GM15510 (cell line): Measurements from ENCODE around the gene PPP1R15B.

Experiments
- POLR2A ChIP-seq: IDR thresholded peaks from 3 replicates; pipeline ENCODE4 v1.6.1; 2011; ENCODE audit warnings: borderline replicate concordance; ENCODE audit not compliant: insufficient read length; ENCODE audit errors: extremely low read depth

PPP1R15B gene

DNA sequence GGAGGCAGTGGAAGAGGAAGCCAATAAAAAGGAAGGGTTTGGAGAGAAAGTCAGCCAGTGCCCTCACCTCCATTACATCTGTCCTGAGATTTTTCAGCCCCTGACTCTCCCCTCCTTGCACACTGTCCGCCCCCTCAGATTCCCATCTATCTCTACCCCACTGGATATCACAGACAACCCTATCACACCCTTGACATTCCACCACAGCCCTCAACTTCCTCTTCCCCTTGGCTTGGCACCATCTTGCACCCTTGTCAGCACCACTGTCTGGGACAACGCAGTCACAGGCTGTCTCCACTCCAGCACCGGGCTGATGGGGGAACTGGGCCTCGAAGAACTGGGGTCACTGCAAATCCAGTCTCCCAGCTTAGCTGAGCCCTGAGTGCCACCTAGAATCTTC lies 37.7 kb downstream of the PPP1R15B start:
- no peak for TF ChIP-seq POLR2A

DNA sequence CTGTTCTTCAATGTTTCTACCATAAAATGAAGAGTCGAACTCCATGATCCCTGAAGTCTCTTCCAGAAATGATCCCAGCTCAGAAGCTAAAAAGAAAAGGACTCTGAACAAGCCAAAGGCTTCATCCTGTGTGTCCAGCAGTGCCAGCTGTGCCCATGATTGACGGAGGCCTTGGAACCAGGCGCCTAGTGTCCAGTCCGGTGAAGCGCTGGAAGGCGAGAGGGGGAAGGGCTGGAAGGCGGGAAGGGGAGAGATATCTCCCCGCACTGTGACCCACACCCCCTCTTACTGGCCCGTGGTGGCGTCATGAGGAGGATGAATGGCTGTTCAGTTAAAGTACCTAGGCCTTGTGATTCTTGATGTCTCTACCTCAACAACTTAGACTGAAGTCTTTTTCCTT lies 41.4 kb downstream of the PPP1R15B start:
- no peak for TF ChIP-seq POLR2A

DNA sequence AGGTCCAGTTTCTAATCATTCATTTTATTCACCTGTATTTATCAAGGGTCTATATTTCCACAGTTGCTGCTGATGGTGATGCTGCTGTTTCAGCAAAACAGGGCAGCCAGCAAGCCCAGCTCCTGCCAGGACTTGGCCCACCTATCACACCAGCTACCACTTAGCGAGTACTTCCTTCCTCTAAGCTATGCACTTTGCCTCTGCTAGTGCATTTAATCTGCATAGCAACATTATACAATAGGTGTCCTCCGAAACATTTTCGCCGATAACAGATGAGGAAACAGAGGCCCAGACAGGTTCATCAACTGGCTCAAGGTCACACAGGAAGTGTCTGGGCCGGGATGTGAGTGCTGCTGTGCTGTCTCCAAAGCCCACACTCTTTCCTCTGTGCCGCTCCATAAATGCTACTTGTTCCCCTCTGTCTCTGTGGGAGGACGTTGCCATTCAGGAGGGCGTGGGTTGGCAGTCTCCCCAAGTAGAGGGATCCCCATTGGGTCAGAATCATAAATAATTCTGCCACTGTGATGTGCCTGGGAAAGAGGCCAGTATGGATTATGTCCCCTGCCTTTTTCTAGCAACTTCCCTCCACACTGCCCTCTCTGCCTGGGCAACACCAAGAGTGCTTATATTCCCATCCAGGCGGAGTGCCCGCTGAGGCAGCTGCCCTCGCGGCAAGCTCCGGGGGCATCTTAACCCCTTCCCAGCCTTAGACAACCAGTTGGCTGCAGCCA lies 42.5 kb downstream of the PPP1R15B start:
- no peak for TF ChIP-seq POLR2A

DNA sequence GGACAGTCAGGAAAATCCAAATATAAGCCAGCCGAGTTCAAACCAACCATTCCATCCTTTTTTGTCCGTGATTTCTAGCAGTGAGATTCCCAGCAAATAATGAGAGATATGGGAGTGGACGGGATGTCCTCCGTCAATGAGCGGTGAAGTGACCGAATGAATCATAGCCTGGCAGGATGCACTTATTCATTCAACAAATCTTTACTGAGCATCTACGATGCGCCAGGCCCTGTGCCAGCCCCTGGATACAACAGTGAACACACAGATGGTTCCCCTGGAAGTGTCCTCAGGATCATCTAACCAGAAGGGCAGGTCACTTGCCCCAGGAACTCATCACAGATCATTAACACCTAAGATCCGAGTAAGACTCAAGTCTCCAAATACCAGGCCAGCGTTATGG lies 43.7 kb downstream of the PPP1R15B start:
- no peak for TF ChIP-seq POLR2A

DNA sequence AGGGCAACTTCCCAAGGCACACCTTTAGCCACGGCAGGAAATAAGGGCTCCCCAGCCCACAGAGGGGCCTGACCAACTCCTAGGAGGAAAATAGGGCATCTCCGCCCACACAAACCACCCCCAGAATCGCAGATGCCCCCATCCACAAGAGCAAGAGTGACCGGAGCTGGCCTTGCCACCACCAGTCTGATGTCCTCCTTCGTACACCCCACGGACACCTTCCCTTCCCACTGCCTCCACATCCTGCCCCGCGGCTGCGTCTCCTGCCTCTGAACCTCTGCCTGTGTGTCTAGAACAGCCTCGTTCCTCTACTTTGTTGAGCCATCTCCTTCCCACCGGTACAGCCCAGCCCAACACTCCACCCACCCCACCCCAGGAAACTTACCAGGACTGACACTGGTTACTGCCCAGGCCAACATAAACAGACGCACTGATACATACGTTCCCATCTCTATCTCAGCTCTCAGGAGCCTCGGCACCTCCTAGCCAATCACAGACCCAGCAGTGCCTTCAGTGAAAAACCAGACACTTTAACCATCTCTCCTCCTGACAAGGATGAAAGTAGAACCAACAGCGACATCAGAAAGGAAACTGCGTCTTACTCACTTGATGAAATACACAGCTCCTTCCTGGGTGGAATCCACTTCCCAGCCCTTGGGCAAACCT lies 44.3 kb downstream of the PPP1R15B start:
- TF ChIP-seq POLR2A = no peak

DNA sequence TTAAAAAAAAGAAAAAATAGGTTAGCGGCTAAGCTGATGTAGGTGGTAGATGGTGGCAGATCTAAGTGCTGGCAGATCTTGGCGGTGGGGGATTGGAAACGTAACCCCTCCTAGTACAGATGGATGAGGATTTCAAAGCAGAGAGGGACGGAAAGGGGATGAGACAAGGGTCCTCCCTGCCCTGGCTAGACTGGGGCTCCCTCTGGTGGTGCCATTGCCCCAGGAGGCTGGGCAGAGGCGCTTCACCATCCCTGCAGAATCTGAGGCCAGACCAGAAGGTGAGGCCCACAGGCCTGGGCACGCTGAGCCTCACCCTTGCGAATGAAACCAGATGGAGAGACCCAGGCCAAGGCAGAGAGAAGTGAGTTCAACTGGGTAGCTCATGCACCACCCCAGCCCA lies 44.9 kb downstream of the PPP1R15B start:
- no peak for TF ChIP-seq POLR2A

DNA sequence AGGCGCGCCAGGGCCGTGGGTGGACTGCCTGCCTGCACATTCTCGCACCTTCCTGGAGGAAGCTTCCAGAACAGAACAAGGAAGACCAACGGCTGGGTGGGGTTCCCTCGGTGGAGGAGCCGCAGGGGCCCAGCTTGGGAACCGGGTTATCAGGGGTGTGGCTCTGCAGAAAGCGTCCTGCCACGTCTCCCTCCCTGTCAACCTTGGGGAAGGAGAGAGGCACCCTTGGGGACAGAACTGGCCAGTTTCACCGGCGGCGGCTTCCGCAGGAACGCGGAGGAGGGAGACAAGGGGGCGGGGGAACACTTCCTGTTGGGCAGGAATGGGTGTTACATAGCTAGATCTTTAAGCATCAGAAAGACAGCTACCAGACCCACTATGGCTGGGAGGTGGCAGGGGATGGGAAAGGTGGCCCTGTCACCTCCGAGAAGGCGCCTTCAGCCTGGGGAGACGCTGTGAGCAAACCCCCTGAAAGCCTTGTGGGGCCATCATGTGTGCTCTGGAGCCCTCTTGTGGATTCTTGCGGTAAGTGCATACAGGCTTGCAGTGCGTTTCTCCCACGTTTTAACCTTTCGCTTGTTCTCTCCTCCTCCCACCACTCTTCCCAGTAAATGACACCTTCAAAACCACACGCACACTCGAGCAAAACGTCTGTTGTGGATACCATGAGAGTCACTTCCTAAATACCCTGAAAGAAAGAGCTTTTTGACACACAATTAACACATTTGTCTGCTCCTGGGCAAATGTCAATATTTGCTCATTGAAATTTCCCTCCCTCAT lies 48.1 kb downstream of the PPP1R15B start:
- TF ChIP-seq POLR2A = no peak

DNA sequence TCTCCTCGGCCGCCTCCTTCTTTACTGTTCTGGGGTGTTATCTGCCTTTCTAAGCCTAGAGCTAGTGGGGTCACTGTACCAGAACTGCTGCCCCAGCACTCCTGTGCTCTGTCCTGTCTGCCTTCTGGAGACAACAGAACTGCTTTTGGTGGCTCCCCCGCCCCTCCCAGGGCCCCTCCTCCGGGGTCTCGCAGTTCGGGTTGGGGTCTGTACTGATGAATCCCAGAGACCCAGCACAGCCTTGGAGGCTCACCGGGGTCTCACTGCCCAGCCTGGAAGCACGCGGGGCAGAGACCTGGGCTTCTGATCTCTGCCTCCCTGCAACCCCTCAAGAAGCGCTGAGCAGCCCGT lies 48.7 kb downstream of the PPP1R15B start:
- TF ChIP-seq POLR2A = no peak

DNA sequence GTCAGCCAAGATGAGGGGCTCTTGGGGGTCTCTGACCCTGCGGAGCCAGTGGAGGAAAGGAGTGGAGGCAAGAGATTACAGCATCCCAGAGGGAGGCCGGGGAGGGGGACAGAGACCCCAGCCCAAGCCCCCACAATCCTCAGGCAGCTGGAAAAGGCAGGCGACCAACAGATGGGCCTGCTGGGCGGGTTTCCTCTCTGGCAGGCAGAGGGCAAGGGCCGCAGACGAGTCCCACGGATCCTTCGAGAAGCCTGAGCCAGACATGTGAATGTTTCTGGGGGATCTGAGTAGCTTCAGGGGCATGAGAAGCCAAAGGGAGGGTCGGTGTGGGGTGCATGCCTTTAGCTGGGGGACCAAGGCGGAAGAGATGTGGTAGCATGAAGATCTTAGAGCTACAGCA lies 49.8 kb downstream of the PPP1R15B start:
- no peak for TF ChIP-seq POLR2A

DNA sequence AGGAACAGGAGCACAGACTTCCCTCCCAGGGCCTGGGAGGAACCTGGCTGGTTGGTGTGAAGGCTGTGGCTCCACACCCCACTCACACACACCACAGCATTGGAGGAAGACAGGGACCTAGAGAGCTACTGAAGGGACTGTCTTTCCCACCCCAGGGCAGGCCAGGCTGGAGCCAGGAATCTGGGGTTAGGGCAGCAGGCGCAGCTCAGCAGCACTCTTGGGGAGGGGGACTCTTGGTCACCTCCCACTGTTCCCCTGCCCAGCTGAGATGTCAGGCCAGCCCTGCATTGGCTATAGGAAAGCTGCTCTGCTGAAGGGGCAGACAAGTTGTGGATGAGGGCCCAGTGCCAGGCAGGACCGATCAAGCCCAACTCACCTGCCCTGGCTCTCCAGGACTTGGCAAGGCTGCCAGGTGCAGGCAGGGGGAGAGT lies 50.3 kb downstream of the PPP1R15B start:
- no peak for TF ChIP-seq POLR2A

DNA sequence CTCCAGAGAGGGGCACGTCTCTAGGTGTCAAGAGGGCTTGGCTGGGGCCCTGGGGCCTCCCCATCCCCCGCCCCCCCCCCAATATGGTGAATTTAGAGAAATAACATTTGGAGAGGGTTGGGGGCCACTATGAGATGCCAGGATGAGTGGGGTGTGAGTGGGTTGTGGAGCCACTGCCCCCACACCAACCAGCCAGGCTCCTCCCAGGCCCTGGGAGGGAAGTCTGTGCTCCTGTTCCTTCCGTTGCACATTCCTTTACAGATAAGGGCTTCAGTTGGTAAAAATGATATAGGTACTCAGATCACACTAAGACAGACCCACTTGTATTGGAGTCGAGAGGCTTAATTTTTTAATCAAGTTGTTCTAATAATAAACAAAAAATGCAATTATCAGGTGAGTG lies 51.3 kb downstream of the PPP1R15B start:
- TF ChIP-seq POLR2A = no peak

DNA sequence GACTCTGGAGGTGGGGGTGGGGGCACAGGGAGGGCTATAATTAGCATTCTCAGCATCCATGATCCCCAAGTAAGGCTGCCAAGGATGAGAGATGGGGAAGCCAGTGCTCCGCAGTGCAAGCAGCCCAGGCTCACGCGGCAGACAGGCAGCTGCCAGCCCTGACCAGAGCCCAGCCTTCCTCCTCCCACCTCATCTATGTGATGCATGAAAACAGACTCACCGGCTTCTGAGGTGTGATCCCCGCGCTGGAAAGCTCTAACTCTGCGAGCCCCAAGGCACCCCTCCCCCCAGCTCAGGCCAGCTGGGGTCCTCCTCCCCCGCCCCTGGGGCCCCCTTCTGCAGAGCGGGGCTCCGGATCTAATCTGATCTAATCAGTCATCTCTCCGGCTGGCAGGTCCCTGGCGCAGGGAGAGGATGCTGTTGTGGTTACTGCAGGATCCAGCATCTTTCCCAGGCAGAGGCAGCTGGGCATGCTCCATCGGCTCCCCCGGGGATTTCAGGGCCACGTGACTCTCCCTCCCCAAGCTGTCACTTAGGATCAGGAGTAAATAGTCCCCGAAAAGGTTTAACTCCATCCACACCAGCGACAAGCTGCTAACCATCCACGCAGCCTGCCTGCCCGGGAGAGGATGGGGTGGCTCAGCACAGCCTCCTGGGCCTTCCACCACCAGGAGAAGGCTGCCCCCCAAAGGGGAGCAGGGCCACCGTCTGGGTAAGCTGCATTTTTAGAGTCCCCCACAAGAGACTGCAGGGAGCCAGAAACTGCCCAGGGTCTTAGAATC lies 52.0 kb downstream of the PPP1R15B start, which contains the start of gene PLEKHA6:
Gene PLEKHA6 (minus strand): TSS at position 456 of the 782 bp plus-strand sequence. CDS start 86,202 bp downstream, outside the sequence.
- no peak for TF ChIP-seq POLR2A

DNA sequence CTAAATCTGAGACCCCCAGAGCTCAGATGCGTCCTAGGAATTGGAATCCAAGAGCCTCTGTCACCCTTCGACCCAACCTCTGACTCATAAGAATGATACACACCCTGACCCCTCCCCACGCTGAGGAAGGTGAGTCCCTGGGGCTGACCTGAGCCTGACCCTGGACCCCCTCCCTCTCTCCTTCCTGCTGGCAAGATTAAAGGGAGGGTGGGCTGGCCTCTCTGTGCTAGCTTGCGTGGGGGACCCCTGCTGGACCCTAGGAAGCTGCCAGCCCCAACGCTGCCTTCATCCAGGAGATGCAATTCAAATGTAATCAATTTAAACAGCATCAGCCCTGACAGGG lies 52.5 kb downstream of the PPP1R15B start:
- no peak for TF ChIP-seq POLR2A

DNA sequence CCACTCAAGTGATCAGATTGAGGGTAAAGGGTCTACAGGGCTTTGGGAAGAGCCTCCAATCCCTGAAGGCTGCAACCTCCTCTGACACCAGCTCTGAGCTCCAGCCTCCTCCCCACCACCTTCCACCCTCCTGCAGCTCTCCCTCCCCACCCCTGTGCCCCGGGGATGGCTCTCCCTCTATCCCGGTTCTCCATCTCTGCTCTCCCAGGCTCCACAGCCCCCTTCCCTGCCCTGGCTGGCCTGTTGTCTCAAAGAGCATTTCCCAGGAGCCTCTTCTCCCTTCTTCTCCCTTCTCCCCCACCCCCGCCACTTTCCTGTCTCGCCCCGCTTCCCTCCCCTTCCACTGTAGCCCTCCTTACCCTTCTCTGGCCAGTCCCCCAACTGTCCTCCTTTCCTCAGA lies 53.0 kb downstream of the PPP1R15B start:
- TF ChIP-seq POLR2A = no peak
